T-helper 1 cell (primary cell): Measurements from ENCODE around the gene SERPINE2.

Experiments used
- DNase-seq, 5 donors: peaks; one replicate each; pipeline ENCODE4 v3.0.0-alpha.2; 2012 to 2020
- total RNA-seq, 4 donors: gene quantifications; one replicate each; lab custom pipeline; 2026; lab: John Stamatoyannopoulos, UW

SERPINE2 gene
- 1.1 to 3.2 (median 1.7) reads per million in 4 donors for total RNA-seq

- peak in 2 of 5 donors; percentile 13 to 69 for DNase-seq
Observed at GRCh38 chr2:224039080-224039769, at the start of gene SERPINE2. Gene SERPINE2 (minus strand): TSS chr2:224039286. CDS start chr2:224001900, 37,386 bp downstream.

- DNase-seq, result no peak
Observed at GRCh38 chr2:224086226-224086914, 47.3 kb upstream of the SERPINE2 start.

GRCh38 chr2:224085811-224086210 lies 46.7 kb upstream of the SERPINE2 start:
- DNase-seq, result no peak

DNA sequence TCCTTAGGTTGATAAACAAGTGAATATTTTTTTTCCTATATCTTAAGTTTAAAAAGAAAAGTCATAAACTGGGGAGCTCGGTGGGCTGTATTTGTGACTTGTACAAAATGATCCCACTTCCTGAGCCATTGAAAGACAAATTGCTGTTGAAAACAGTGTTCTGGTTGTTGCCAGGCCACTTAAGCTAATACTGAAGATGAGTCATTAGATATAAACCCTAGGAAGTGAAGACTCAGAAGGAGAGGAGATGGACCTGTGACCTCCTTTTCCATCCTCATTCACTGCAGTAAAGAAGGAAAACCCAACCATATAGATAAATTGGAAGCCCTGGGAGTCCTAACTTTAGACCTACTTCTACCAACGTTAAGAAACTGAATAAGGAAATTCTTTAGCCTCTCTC lies 46.2 kb upstream of the SERPINE2 start:
- no peak for DNase-seq

GRCh38 chr2:224084266-224084892 lies 45.3 kb upstream of the SERPINE2 start:
- peak in 1 of 5 donors; percentile 8 for DNase-seq

GRCh38 chr2:224083638-224084037 lies 44.6 kb upstream of the SERPINE2 start:
- no peak for DNase-seq

DNA sequence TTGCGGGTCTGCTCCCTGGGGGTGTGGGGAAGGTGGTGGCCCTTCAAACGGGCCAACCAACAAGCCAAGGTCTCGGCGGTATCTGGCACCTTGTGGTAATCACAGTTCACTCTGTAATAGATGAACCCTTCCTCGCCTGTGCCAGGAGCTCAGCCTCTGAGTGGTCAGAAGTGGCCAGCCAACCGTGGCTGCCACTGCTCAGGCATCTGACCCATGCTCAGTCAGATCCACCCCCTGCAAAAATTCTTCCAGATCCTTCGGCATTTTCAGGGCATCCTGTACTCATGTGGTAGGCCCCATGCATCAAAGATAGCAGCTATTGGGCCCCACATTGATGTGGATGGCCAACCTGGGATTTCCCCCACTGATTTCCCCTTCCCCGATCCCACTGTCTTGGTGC lies 39.6 kb upstream of the SERPINE2 start:
- no peak for DNase-seq

DNA sequence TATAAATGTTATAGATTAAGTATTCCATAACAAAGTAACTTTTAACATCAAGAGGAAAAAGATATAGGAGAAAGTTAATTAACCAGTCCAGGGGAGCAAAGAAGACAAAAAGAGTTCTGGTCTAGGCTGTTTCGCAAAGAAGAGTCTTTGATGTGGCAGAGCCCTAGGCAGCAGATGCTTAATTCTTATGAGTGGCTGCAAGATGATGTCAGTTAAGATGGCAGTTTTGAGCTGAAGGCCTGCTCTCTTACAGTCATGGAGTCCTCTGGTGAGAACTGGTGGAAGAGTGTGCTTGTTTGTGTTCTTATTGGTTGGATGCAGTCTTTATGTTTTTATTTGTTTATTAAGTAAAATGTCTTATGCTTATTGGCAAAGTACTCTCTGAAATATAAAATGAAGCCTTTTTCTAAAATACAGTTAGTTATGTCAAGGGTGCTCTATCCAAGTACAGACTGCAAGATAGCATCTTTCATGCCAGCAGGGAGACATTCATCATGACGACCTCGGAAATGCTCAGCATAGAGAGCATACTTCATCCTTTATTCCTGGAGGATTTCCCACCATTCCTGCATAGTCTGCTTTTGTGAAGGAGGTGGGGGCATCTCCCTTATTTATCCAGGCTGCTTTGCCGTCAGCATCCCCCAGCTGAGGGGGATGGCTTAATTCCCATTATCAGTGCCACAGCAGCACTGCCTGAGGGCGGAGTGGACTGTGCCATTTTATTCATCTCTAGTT lies 38.9 kb upstream of the SERPINE2 start:
- DNase-seq, result no peak

DNA sequence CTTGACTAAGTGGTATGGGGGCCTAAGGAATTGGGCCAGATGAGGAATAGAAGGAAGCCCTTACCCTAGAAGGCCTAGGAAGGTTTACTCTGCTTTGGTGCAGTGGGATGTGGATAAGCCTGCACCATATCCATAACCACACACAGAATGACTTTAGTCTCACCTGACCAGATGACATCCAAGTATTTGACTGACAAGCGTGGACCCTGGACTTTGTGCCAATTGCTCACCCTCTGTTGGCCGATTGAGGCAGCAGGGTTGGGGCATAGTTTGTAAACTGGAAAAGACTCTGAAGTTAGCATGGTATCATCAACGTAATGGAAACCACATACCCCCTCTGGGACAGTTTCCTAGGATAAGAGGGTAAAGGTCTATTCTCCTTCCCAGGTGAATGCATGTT lies 36.5 kb upstream of the SERPINE2 start:
- no peak for DNase-seq

GRCh38 chr2:224073676-224074075 lies 34.6 kb upstream of the SERPINE2 start:
- no peak for DNase-seq

- no peak for DNase-seq
Observed at GRCh38 chr2:224072541-224073188, 33.6 kb upstream of the SERPINE2 start.

DNA sequence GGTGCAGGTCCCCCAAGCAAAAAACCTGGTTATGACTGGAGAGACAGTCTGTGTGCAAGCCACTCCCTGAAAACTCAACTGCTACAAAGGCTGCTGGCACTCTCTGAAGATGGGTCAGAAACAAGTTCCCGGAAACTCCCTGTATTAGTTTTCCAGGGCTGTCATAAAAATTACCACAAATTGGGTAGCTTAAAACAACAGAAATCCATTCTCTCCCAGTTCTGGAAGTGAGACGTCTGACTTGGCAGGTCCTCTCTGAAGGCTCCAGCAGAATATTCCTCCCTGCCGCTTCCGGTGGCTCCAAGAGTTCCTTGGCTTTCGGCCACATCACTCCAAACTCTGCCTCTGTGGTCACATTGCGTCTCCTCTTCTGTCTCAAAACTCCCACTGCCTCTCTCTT lies 30.1 kb upstream of the SERPINE2 start:
- no peak for DNase-seq

DNA sequence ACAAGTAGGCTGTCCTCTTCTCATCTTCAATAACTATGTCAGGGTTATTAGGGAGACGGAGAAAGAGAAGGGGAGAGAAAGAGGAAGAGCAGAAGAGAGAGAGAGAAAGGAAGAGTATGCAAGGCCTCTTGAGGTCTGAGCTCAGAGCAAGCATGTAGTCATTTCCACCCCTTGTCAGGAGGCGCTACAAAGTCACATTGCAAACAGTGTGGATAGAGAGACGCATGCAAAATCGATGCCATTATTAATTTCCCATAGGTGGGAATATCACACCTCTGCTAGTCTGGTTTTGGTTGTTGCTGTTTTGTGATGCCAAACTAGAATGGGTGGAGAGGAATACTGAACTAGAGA lies 24.2 kb upstream of the SERPINE2 start:
- DNase-seq, result no peak

DNA sequence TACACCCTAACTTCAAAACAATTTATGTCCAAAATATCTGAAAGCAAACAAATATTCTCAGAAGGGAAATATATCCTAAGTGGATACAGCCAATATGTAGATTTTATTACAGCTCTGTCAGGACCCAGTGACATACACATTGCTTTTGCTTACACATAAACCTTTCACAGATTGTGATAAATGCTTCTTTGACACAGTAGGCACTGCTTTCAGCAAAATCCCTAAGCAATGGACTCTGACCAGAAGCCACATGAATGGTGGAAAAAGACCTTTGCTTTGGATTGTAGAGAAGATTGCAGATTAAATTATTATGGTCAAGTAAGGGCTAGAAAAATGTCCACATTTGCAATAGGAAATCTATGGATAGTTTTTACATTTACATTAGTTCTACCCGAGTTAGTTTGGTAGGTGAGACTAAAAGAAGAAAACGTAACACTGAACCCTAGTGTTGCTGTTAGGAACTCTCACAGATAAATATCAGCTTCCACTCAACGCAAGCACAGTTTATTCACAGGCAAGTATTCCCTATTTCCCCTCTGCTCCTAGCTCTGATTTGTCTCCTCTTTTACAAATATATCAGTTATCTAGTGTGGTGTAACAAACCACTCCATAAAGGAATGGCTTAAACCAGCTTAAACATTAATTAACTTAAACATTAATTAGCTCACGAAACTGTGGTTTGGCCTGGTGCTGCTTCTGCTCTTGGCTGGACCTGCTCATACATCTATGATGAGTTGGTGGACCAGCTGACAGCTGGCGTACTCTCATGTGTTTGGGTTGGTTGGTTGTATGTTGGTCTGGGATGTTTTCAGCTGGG lies 23.6 kb upstream of the SERPINE2 start:
- no peak for DNase-seq

DNA sequence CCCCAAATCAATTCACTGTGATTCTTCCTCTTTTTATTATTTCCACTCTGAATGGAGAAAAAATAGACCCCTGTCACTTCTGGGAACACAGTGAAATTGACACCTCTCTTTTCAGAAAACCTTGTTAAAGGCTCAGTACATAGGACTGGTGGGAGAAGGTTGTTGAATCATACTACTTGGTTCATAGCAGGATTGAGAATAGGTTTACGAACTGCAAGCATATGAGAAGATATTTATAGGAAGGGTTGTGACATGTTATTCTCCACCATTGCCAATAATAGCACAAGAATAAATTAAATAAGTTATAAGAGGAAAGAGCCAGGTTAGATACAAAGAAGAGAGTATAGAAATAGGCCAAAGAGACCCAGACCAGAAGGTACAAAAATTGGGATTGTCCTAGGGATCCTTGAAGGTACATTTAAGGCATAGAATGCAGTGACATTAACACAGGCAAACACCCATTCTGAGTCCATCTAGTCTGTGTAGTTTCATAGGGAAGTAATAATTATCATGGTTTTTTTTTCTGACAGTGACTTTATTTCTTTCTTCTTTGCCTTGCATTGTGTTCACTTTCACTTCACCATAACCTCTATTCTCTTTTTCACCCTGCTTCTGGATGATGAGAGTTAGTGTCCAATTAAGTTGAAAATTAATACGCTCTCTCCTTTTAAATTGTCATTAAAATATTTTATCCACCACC lies 21.8 kb upstream of the SERPINE2 start:
- no peak for DNase-seq

DNA sequence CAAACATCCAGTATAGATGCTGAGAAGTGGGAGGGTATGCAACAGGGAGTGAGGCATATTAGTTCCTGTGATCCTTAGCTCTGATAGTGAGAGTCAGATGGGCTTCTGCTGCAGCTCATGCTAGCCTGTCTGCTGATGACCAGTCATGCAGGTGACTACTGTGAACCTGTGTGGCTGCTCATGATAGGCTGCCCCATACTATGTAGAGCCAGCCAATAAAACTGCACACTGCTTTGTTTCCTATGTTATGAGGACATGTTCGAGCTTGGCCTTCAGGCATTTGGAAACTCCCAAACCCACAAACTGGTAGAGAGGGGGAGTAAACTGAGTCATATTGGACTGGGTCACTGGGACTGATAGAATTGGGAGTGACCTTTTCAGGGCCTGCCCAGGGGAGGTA lies 20.1 kb upstream of the SERPINE2 start:
- DNase-seq, result no peak

DNA sequence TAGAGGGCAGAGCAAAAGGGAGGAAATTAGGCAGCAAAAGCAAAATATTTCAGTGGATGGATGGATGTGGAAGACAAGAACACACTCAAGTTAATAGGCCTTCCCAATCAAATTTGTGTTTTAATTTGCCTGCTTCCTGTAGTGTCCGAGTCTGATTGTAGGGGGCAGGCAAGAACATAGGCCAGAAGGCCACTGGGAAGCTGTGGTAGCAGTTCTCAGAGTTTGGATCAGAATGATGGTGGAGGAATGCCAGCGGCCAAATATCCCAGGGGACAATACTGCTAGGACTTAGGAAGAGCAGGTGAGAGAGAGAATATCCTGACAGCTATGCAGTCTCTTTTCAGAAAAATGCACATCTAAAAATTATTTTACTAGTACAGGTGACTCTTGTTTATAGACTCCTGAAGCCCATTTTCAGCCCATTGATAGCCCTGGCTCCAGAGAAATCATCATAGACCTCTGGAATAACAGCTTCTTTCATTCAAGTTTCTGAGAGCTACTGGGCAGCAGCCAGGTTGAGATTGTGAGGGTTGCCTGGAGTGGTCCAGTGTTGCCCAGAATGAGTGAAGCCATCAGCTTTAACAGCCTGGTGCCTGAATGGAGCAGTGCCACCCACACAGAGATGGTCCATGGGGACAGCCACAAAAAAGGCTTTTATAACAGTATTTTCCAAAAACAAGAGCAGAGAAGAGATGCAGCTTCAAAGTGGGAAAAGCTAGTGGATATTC lies 19.1 kb upstream of the SERPINE2 start:
- DNase-seq, result no peak

GRCh38 chr2:224056889-224057288 lies 17.8 kb upstream of the SERPINE2 start:
- DNase-seq, result no peak

DNA sequence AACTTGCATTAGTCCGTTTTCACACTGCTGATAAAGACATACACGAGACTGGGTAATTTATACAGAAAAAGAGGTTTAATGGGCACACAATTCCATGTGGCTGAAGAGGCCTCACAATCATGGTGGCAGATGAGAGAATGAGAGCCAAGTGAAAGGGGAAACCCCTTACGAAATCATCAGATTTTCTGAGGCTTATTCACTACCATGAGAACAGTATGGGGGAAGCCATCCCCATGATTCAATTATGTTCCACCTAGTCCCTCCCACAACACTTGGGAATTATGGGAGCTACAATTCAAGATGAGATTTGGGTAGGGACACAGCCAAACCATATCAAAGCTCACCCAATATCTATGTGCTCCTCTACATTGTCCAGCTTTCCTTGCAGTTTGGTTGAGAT lies 16.0 kb upstream of the SERPINE2 start:
- no peak for DNase-seq

DNA sequence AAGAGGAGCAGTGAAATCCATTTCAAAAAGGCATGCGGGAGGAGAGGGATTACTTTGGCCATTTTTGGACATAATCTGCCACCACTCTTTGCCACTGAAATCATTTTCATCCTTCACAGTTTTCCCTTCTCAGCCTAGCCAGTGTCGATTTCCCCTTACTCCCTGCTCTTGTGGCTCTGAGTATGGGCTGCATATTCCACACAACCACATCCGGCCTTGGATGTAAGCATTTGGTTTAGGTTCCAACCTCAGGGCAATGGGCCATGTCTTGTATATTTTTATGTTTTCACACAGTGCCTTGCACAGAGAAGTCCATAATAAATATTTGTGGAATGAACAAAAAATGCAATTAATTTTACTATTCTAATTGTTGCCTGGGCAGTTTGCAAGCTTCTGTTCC lies 7.7 kb upstream of the SERPINE2 start:
- no peak for DNase-seq
